ENCODE data around the gene CSNK1A1.

- TF ChIP-seq CREB5 (CRISPR knock-in tag; IDR thresholded peaks at IDR 0.05; ENCODE audit: low read depth) (no peak), PPARA (CRISPR knock-in tag; IDR thresholded peaks at IDR 0.05; ENCODE audit: borderline replicate concordance) (no peak), CSDC2 (CRISPR knock-in tag; IDR thresholded peaks at IDR 0.05) (peak; percentile 90; the same call in 1 of the 2 replicates), ZNF565 (CRISPR knock-in tag; conservative IDR thresholded peaks at IDR 0.05; ENCODE audit: low read depth) (no peak), PATZ1 (CRISPR knock-in tag; IDR thresholded peaks at IDR 0.05; ENCODE audit: borderline replicate concordance) (no peak; the same call in none of the 2 replicates)
These were observed 105.4 kb downstream of the CSNK1A1 start for GRCh38 chr5:149445739-149446369.
